ENCODE data around the gene WIPF3. TPM values are rescaled to one million over a fixed set of nuclear protein-coding genes. Genes with fewer than 3 reads are reported as not detected.

Gene WIPF3, protein sequence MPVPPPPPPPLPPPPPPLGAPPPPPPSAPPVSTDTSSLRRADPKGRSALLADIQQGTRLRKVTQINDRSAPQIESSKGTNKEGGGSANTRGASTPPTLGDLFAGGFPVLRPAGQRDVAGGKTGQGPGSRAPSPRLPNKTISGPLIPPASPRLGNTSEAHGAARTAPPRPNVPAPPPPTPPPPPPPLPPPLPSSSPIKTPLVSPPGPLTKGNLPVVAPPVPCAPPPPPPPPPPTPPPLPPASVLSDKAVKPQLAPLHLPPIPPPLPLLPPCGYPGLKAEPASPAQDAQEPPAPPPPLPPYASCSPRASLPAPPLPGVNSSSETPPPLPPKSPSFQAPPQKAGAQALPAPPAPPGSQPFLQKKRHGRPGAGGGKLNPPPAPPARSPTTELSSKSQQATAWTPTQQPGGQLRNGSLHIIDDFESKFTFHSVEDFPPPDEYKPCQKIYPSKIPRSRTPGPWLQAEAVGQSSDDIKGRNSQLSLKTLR
- not detected in 2 replicates for total RNA-seq

DNA sequence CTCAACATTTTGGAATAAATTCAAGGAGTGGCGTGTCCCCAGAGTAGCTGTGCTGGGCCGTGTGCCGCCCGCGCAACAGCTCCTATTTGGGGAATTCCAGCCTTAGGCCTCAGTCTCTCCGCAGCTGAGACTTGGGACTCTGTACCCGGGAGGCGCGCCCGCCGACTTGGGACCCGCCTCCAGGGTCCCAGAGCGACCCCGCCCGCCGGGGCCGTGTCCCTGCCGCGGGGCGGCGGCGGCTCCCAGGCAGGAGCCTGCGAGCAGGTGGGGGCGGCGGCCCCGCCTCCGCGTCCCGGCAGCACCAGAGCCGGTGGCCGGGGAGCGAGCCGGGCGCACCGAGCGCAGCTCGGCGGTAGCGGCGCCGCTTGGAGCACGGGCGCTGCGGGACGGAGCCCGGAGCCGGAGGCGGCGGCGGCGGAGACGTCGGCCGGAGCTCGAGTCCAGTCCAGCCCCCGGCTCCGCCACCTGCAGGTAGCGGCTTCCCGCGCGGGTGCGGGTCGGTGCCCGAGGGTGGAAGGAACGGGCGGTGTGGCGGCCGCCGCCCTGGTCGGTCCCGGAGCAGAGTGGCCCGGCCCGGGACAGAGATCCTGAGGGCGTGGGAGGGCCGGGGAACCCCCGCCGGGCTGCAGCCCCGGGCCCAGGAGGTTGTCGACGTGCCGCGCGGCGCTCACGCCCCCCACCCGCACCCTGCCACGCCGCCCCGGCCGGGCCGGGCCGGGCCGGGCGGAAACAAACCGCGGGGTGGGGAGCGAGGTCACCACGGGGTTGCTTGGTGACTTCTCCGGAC, at the start of gene WIPF3:
Gene WIPF3 (plus strand): TSS at position 301 of the 787 bp plus-strand sequence. CDS start 28,217 bp downstream, outside the sequence.

Other genes with a start within 250 kb of the WIPF3 start
- 0.45 and 7.7 TPM in 2 replicates for gene PRR15, start 242.7 kb upstream of the WIPF3 start, total RNA-seq
- gene SCRN1, start 183.3 kb downstream of the WIPF3 start, total RNA-seq: 89.5 and 99.9 TPM in 2 replicates
- 22.5 and 23.4 TPM in 2 replicates for gene FKBP14, start 220.2 kb downstream of the WIPF3 start, total RNA-seq
- gene PLEKHA8, start 221.9 kb downstream of the WIPF3 start, total RNA-seq: 16.4 and 16.5 TPM in 2 replicates